HEK293 (cell line): ENCODE measurements around the gene CAB39L.

ENCODE experiments used
- CTCF ChIA-PET: fragments of 350-600 bp; formaldehyde crosslinking; extraction: SDS; loops from one replicate; lab custom pipeline; 2021; ENCODE audit warnings: antibody characterized with exemption; lab: Yijun Ruan, JAX
- POLR2A ChIA-PET: fragments of 300-600 bp; formaldehyde crosslinking; extraction: SDS; loops from one replicate; lab custom pipeline; 2020; ENCODE audit warnings: antibody characterized with exemption, inconsistent platforms; lab: Yijun Ruan, JAX
- H3K27ac ChIP-seq: fragments of 200-500 bp; sonication (Bioruptor generic); 2 replicates; pipeline ENCODE4 v1.5.1; 2014; ENCODE audit warnings: low read depth, low read length, control low read depth, inconsistent platforms; ENCODE audit errors: extremely low read depth
- H3K36me3 ChIP-seq, 2 experiments: fragments of 200-500 bp in 1 of 2; sonication (Bioruptor generic) in 1 of 2; 1 replicate in 1 of 2; 2 replicates in 1 of 2; pipeline ENCODE4 v1.5.1; 2014 to 2017; ENCODE audit warnings: inconsistent platforms in 2 of 2, low read length in 2 of 2; ENCODE audit not compliant: control insufficient read depth in 2 of 2, insufficient read depth in 1 of 2
- H3K4me1 ChIP-seq: fragments of 200-500 bp; sonication (Bioruptor generic); 2 replicates; pipeline ENCODE4 v1.5.1; 2014; ENCODE audit warnings: mild to moderate bottlenecking, low read length, inconsistent platforms; ENCODE audit not compliant: control insufficient read depth, insufficient read depth
- H3K4me3 ChIP-seq: 2 replicates; pipeline ENCODE4 v1.5.1; 2011; ENCODE audit warnings: low read depth, mild to moderate bottlenecking, control low read depth, low read length, moderate library complexity
- H3K9me3 ChIP-seq: fragments of 200-500 bp; sonication (Bioruptor generic); 2 replicates; pipeline ENCODE4 v1.5.1; 2014; ENCODE audit warnings: low read depth, low read length, inconsistent platforms; ENCODE audit not compliant: control insufficient read depth, insufficient read depth
- BCL11B ChIP-seq: fragments of 450-650 bp; formaldehyde crosslinking; IDR thresholded peaks from 2 replicates; pipeline ENCODE4 v1.5.1; 2016; ENCODE audit warnings: low read depth, missing biosample characterization, missing genetic modification characterization
- FEZF1 ChIP-seq: fragments of 450-650 bp; formaldehyde crosslinking; IDR thresholded peaks from 2 replicates; pipeline ENCODE4 v1.5.1; 2016; ENCODE audit warnings: missing biosample characterization, missing genetic modification characterization
- GLIS2 ChIP-seq: fragments of 450-650 bp; formaldehyde crosslinking; IDR thresholded peaks from 2 replicates; pipeline ENCODE4 v1.5.1; 2016; ENCODE audit warnings: missing biosample characterization, missing genetic modification characterization
- KLF1 ChIP-seq: fragments of 450-650 bp; formaldehyde crosslinking; IDR thresholded peaks from 2 replicates; pipeline ENCODE4 v1.5.1; 2016; ENCODE audit warnings: missing biosample characterization, missing genetic modification characterization
- KLF16 ChIP-seq: fragments of 450-650 bp; formaldehyde crosslinking; IDR thresholded peaks from 2 replicates; pipeline ENCODE4 v1.5.1; 2017; ENCODE audit warnings: missing biosample characterization, missing genetic modification characterization
- MEIS1 ChIP-seq: sonication (generic); formaldehyde crosslinking; IDR thresholded peaks from 2 replicates; pipeline ENCODE4 v1.8.1; 2022; ENCODE audit warnings: missing genetic modification reagents, mild to moderate bottlenecking, borderline replicate concordance
- ZFP37 ChIP-seq: fragments of 450-650 bp; formaldehyde crosslinking; IDR thresholded peaks from 2 replicates; pipeline ENCODE4 v1.5.1; 2016; ENCODE audit warnings: missing biosample characterization, missing genetic modification characterization
- ZNF112 ChIP-seq: fragments of 450-650 bp; formaldehyde crosslinking; IDR thresholded peaks from 2 replicates; pipeline ENCODE4 v1.5.0; 2017; ENCODE audit warnings: missing biosample characterization, missing genetic modification characterization
- ZNF146 ChIP-seq: fragments of 450-650 bp; formaldehyde crosslinking; IDR thresholded peaks from 2 replicates; pipeline ENCODE4 v1.5.1; 2016; ENCODE audit warnings: missing biosample characterization, missing genetic modification characterization
- ZNF184 ChIP-seq: fragments of 450-650 bp; IDR thresholded peaks from 2 replicates; pipeline ENCODE4 v1.5.1; 2018; ENCODE audit warnings: missing biosample characterization, mild to moderate bottlenecking, missing genetic modification characterization
- ZNF214 ChIP-seq: fragments of 450-650 bp; formaldehyde crosslinking; IDR thresholded peaks from 2 replicates; pipeline ENCODE4 v1.5.1; 2017; ENCODE audit warnings: missing biosample characterization, mild to moderate bottlenecking, missing genetic modification characterization, borderline replicate concordance
- ZNF324 ChIP-seq: fragments of 450-650 bp; formaldehyde crosslinking; IDR thresholded peaks from 2 replicates; pipeline ENCODE4 v1.5.1; 2016; ENCODE audit warnings: missing biosample characterization, missing genetic modification characterization
- ZNF404 ChIP-seq: fragments of 450-650 bp; formaldehyde crosslinking; IDR thresholded peaks from 2 replicates; pipeline ENCODE4 v1.5.1; 2017; ENCODE audit warnings: missing biosample characterization, missing genetic modification characterization
- ZNF423 ChIP-seq: fragments of 450-650 bp; formaldehyde crosslinking; IDR thresholded peaks from 2 replicates; pipeline ENCODE4 v1.5.1; 2016; ENCODE audit warnings: missing biosample characterization, missing genetic modification characterization
- ZNF48 ChIP-seq: fragments of 450-650 bp; formaldehyde crosslinking; IDR thresholded peaks from 2 replicates; pipeline ENCODE4 v1.5.1; 2016; ENCODE audit warnings: missing biosample characterization, missing genetic modification characterization
- ZNF571 ChIP-seq: fragments of 450-650 bp; formaldehyde crosslinking; IDR thresholded peaks from 2 replicates; pipeline ENCODE4 v1.5.0; 2017; ENCODE audit warnings: missing biosample characterization, missing genetic modification characterization
- ZNF580 ChIP-seq: fragments of 450-650 bp; formaldehyde crosslinking; IDR thresholded peaks from 2 replicates; pipeline ENCODE4 v1.5.1; 2016; ENCODE audit warnings: missing biosample characterization, missing genetic modification characterization
- ZNF623 ChIP-seq: fragments of 450-650 bp; formaldehyde crosslinking; IDR thresholded peaks from 2 replicates; pipeline ENCODE4 v1.5.1; 2016; ENCODE audit warnings: missing biosample characterization, missing genetic modification characterization
- ZNF837 ChIP-seq: fragments of 450-650 bp; formaldehyde crosslinking; IDR thresholded peaks from 2 replicates; pipeline ENCODE4 v1.5.1; 2016; ENCODE audit warnings: missing biosample characterization, missing genetic modification characterization
- TF ChIP-seq, protein P1 (sequence below): fragments of 450-650 bp; formaldehyde crosslinking; IDR thresholded peaks from 2 replicates; pipeline ENCODE4 v1.5.1; 2016; ENCODE audit warnings: missing biosample characterization, missing genetic modification characterization
- TF ChIP-seq, protein P2 (sequence below): fragments of 450-650 bp; formaldehyde crosslinking; IDR thresholded peaks from 2 replicates; pipeline ENCODE4 v1.5.1; 2016; ENCODE audit warnings: missing biosample characterization, missing genetic modification characterization
- TF ChIP-seq, protein P3 (sequence below): fragments of 450-650 bp; formaldehyde crosslinking; IDR thresholded peaks from 2 replicates; pipeline ENCODE4 v1.5.1; 2016; ENCODE audit warnings: missing biosample characterization, missing genetic modification characterization
- TF ChIP-seq, protein P4 (sequence below): fragments of 450-650 bp; formaldehyde crosslinking; IDR thresholded peaks from 2 replicates; pipeline ENCODE4 v1.5.1; 2016; ENCODE audit warnings: missing biosample characterization, missing genetic modification characterization, borderline replicate concordance

Gene CAB39L

GRCh38 chr13:49296659-49297058, 147.2 kb downstream of the CAB39L start:
- H3K9me3 ChIP-seq, result no peaks in the 10 kb centered on the region
- no peak for TF ChIP-seq ZNF580
- no peak for TF ChIP-seq BCL11B (tag by site-specific recombination)
- no peak for TF ChIP-seq ZNF184 (tag by site-specific recombination)
- no peak for TF ChIP-seq ZNF324 (tag by site-specific recombination)
- TF ChIP-seq ZNF214 (tag by site-specific recombination), result no peak
- no peak for TF ChIP-seq ZNF623 (tag by site-specific recombination)
- no peak for TF ChIP-seq GLIS2 (tag by site-specific recombination)
- TF ChIP-seq ZNF404 (tag by site-specific recombination), result no peak
- no peak for TF ChIP-seq ZNF837 (tag by site-specific recombination)
- TF ChIP-seq ZNF48 (tag by site-specific recombination), result no peak
- TF ChIP-seq, protein P1, sequence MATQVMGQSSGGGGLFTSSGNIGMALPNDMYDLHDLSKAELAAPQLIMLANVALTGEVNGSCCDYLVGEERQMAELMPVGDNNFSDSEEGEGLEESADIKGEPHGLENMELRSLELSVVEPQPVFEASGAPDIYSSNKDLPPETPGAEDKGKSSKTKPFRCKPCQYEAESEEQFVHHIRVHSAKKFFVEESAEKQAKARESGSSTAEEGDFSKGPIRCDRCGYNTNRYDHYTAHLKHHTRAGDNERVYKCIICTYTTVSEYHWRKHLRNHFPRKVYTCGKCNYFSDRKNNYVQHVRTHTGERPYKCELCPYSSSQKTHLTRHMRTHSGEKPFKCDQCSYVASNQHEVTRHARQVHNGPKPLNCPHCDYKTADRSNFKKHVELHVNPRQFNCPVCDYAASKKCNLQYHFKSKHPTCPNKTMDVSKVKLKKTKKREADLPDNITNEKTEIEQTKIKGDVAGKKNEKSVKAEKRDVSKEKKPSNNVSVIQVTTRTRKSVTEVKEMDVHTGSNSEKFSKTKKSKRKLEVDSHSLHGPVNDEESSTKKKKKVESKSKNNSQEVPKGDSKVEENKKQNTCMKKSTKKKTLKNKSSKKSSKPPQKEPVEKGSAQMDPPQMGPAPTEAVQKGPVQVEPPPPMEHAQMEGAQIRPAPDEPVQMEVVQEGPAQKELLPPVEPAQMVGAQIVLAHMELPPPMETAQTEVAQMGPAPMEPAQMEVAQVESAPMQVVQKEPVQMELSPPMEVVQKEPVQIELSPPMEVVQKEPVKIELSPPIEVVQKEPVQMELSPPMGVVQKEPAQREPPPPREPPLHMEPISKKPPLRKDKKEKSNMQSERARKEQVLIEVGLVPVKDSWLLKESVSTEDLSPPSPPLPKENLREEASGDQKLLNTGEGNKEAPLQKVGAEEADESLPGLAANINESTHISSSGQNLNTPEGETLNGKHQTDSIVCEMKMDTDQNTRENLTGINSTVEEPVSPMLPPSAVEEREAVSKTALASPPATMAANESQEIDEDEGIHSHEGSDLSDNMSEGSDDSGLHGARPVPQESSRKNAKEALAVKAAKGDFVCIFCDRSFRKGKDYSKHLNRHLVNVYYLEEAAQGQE (tag by site-specific recombination), result no peak
- no peak for TF ChIP-seq ZNF423 (tag by site-specific recombination)
- TF ChIP-seq, protein P2, sequence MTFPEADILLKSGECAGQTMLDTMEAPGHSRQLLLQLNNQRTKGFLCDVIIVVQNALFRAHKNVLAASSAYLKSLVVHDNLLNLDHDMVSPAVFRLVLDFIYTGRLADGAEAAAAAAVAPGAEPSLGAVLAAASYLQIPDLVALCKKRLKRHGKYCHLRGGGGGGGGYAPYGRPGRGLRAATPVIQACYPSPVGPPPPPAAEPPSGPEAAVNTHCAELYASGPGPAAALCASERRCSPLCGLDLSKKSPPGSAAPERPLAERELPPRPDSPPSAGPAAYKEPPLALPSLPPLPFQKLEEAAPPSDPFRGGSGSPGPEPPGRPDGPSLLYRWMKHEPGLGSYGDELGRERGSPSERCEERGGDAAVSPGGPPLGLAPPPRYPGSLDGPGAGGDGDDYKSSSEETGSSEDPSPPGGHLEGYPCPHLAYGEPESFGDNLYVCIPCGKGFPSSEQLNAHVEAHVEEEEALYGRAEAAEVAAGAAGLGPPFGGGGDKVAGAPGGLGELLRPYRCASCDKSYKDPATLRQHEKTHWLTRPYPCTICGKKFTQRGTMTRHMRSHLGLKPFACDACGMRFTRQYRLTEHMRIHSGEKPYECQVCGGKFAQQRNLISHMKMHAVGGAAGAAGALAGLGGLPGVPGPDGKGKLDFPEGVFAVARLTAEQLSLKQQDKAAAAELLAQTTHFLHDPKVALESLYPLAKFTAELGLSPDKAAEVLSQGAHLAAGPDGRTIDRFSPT (tag by site-specific recombination), result no peak
- no peak for TF ChIP-seq KLF16 (tag by site-specific recombination)
- TF ChIP-seq, protein P3, sequence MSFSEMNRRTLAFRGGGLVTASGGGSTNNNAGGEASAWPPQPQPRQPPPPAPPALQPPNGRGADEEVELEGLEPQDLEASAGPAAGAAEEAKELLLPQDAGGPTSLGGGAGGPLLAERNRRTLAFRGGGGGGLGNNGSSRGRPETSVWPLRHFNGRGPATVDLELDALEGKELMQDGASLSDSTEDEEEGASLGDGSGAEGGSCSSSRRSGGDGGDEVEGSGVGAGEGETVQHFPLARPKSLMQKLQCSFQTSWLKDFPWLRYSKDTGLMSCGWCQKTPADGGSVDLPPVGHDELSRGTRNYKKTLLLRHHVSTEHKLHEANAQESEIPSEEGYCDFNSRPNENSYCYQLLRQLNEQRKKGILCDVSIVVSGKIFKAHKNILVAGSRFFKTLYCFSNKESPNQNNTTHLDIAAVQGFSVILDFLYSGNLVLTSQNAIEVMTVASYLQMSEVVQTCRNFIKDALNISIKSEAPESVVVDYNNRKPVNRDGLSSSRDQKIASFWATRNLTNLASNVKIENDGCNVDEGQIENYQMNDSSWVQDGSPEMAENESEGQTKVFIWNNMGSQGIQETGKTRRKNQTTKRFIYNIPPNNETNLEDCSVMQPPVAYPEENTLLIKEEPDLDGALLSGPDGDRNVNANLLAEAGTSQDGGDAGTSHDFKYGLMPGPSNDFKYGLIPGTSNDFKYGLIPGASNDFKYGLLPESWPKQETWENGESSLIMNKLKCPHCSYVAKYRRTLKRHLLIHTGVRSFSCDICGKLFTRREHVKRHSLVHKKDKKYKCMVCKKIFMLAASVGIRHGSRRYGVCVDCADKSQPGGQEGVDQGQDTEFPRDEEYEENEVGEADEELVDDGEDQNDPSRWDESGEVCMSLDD, result no peak
- no peak for TF ChIP-seq KLF1 (tag by site-specific recombination)
- no peak for TF ChIP-seq MEIS1 (CRISPR knock-in tag)
- ChIA-PET POLR2A (no interaction called here), CTCF (interaction anchor here (0.6 kb wide), 1 partner anchor 59 kb away, joined by 3 read pairs; no protein-coding TSS in a partner anchor)
- no peaks in the 10 kb centered on the region for H3K4me1 ChIP-seq
- H3K4me3 ChIP-seq, result no peak overlapping the region
- no peaks in the 10 kb centered on the region for H3K36me3 ChIP-seq
- H3K27ac ChIP-seq, result no peak overlapping the region

GRCh38 chr13:49295244-49295643, 148.6 kb downstream of the CAB39L start:
- Histone ChIP-seq H3K27ac (no peak overlapping the region), H3K4me3 (no peak overlapping the region), H3K4me1 (no peaks in the 10 kb centered on the region), H3K36me3 (no peaks in the 10 kb centered on the region), H3K9me3 (no peaks in the 10 kb centered on the region)
- ChIA-PET POLR2A (no interaction called here), CTCF (interaction anchor here (1.8 kb wide), 1 partner anchor 14 kb away, joined by 5 read pairs; no protein-coding TSS in a partner anchor)
- TF ChIP-seq FEZF1 (tag by site-specific recombination), result no peak
- TF ChIP-seq ZNF146 (tag by site-specific recombination), result no peak
- TF ChIP-seq ZNF571 (tag by site-specific recombination), result no peak
- TF ChIP-seq ZFP37 (tag by site-specific recombination), result no peak
- no peak for TF ChIP-seq ZNF112
- TF ChIP-seq, protein P4, sequence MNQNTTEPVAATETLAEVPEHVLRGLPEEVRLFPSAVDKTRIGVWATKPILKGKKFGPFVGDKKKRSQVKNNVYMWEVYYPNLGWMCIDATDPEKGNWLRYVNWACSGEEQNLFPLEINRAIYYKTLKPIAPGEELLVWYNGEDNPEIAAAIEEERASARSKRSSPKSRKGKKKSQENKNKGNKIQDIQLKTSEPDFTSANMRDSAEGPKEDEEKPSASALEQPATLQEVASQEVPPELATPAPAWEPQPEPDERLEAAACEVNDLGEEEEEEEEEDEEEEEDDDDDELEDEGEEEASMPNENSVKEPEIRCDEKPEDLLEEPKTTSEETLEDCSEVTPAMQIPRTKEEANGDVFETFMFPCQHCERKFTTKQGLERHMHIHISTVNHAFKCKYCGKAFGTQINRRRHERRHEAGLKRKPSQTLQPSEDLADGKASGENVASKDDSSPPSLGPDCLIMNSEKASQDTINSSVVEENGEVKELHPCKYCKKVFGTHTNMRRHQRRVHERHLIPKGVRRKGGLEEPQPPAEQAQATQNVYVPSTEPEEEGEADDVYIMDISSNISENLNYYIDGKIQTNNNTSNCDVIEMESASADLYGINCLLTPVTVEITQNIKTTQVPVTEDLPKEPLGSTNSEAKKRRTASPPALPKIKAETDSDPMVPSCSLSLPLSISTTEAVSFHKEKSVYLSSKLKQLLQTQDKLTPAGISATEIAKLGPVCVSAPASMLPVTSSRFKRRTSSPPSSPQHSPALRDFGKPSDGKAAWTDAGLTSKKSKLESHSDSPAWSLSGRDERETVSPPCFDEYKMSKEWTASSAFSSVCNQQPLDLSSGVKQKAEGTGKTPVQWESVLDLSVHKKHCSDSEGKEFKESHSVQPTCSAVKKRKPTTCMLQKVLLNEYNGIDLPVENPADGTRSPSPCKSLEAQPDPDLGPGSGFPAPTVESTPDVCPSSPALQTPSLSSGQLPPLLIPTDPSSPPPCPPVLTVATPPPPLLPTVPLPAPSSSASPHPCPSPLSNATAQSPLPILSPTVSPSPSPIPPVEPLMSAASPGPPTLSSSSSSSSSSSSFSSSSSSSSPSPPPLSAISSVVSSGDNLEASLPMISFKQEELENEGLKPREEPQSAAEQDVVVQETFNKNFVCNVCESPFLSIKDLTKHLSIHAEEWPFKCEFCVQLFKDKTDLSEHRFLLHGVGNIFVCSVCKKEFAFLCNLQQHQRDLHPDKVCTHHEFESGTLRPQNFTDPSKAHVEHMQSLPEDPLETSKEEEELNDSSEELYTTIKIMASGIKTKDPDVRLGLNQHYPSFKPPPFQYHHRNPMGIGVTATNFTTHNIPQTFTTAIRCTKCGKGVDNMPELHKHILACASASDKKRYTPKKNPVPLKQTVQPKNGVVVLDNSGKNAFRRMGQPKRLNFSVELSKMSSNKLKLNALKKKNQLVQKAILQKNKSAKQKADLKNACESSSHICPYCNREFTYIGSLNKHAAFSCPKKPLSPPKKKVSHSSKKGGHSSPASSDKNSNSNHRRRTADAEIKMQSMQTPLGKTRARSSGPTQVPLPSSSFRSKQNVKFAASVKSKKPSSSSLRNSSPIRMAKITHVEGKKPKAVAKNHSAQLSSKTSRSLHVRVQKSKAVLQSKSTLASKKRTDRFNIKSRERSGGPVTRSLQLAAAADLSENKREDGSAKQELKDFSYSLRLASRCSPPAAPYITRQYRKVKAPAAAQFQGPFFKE (tag by site-specific recombination), result no peak
